Measurements from ENCODE around the gene SCN5A.

DNA sequence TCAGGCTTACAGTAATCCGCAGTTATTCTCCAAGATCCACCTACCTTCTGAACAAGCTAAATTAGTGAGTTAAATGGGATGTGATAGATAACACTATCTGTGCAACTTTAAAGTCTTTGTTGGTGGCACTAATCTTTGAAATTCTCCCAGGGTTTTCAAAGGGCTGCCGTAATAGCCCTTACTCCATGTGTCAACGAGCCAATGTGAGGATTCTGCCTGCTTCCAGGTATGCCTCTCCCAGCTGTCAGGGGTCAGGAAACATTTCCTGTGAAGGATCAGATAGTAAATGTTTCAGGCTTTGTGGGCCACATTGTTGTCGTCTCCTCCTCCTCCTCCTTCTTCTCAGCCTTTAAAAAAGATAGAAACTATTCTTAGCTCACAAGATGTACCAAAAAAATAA lies 20.2 kb upstream of the SCN5A start:
- TF ChIP-seq, protein P1, sequence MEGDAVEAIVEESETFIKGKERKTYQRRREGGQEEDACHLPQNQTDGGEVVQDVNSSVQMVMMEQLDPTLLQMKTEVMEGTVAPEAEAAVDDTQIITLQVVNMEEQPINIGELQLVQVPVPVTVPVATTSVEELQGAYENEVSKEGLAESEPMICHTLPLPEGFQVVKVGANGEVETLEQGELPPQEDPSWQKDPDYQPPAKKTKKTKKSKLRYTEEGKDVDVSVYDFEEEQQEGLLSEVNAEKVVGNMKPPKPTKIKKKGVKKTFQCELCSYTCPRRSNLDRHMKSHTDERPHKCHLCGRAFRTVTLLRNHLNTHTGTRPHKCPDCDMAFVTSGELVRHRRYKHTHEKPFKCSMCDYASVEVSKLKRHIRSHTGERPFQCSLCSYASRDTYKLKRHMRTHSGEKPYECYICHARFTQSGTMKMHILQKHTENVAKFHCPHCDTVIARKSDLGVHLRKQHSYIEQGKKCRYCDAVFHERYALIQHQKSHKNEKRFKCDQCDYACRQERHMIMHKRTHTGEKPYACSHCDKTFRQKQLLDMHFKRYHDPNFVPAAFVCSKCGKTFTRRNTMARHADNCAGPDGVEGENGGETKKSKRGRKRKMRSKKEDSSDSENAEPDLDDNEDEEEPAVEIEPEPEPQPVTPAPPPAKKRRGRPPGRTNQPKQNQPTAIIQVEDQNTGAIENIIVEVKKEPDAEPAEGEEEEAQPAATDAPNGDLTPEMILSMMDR (IDR thresholded peaks at IDR 0.05) = no peak
- TF ChIP-seq EP300 (IDR thresholded peaks at IDR 0.05) = no peak
